H1 (cell line): ENCODE measurements around the gene ONECUT3. TPM values are rescaled to one million over a fixed set of nuclear protein-coding genes. Genes with fewer than 3 reads are reported as not detected.

ENCODE experiments used
- CTCF ChIA-PET: fragments of 300-600 bp; sonication (Branson Sonifier 250); formaldehyde crosslinking; loops from one replicate; lab custom pipeline; 2021; ENCODE audit not compliant: partially characterized antibody; lab: Charles Lee
- POLR2A ChIA-PET: fragments of 300-600 bp; sonication (Branson Sonifier 250); formaldehyde crosslinking; loops from one replicate; lab custom pipeline; 2021; ENCODE audit warnings: inconsistent platforms; ENCODE audit not compliant: partially characterized antibody; lab: Charles Lee
- DNase-seq, 2 experiments: peaks; one replicate each; pipeline versions ENCODE4 v3.0.0 to v3.0.0-alpha.2; 2010 to 2022; ENCODE audit warnings: low spot score in 2 of 2, low read depth in 1 of 2, mixed read lengths in 1 of 2
- FAIRE-seq: peaks from 2 replicates; lab custom pipeline; 2011; peaks lifted over from hg19 to GRCh38; lab: Jason Lieb, UNC
- H2AFZ ChIP-seq: 2 replicates; pipeline ENCODE4 v1.8.1; 2012; ENCODE audit warnings: low read length, inconsistent platforms
- H2AK5ac ChIP-seq: 2 replicates; pipeline ENCODE4 v1.6.1; 2013; ENCODE audit warnings: low read depth, low read length
- H2BK120ac ChIP-seq: replicated peaks from 2 replicates; pipeline ENCODE3; 2013; ENCODE audit warnings: low read depth, low read length, inconsistent platforms
- H2BK12ac ChIP-seq: 2 replicates; pipeline ENCODE4 v1.6.1; 2013; ENCODE audit warnings: low read depth, low read length
- H2BK15ac ChIP-seq: 2 replicates; pipeline ENCODE4 v1.6.1; 2013; ENCODE audit warnings: low read length
- H2BK20ac ChIP-seq: 2 replicates; pipeline ENCODE4 v1.6.1; 2013; ENCODE audit warnings: low read length
- H2BK5ac ChIP-seq: 2 replicates; pipeline ENCODE4 v1.6.1; 2013; ENCODE audit warnings: low read depth, low read length
- H3K14ac ChIP-seq: 2 replicates; pipeline ENCODE4 v1.6.1; 2013; ENCODE audit warnings: inconsistent platforms; ENCODE audit not compliant: insufficient read length
- H3K18ac ChIP-seq: 2 replicates; pipeline ENCODE4 v1.6.1; 2013; ENCODE audit warnings: low read length; ENCODE audit errors: extremely low read depth
- H3K23ac ChIP-seq: 2 replicates; pipeline ENCODE4 v1.6.1; 2013; ENCODE audit warnings: inconsistent platforms; ENCODE audit not compliant: insufficient read length
- H3K23me2 ChIP-seq: 2 replicates; pipeline ENCODE4 v1.6.1; 2013; ENCODE audit warnings: low read depth, low read length
- H3K27ac ChIP-seq: 2 replicates; pipeline ENCODE4 v1.6.1; 2011; ENCODE audit warnings: low read depth, low read length, inconsistent platforms
- H3K27me3 ChIP-seq, 4 experiments: replicated peaks in 1 of 4; 1 replicate in 1 of 4; 2 replicates in 3 of 4; pipeline versions ENCODE4 v1.6.1 to v1.8.1; 2011 to 2013; ENCODE audit warnings: low read length in 3 of 4, mild to moderate bottlenecking in 3 of 4, inconsistent platforms in 2 of 4, mixed read lengths in 2 of 4, moderate library complexity in 1 of 4; ENCODE audit not compliant: control insufficient read depth in 3 of 4, insufficient read depth in 3 of 4; ENCODE audit errors: extremely low read depth in 1 of 4
- H3K36me3 ChIP-seq, 4 experiments: 2 replicates each; pipeline versions ENCODE4 v1.6.1 to v1.8.1; 2011 to 2013; ENCODE audit warnings: mild to moderate bottlenecking in 4 of 4, low read length in 3 of 4, moderate library complexity in 2 of 4, control low read depth in 1 of 4, inconsistent platforms in 1 of 4; ENCODE audit not compliant: insufficient read depth in 4 of 4, control insufficient read depth in 2 of 4
- H3K4ac ChIP-seq: replicated peaks from 2 replicates; pipeline ENCODE3; 2013; ENCODE audit warnings: low read length, low read depth, mixed read lengths, inconsistent platforms; ENCODE audit not compliant: insufficient read length
- H3K4me1 ChIP-seq, 4 experiments: replicated peaks in 1 of 4; 1 replicate in 1 of 4; 2 replicates in 3 of 4; pipeline versions ENCODE4 v1.6.1 to v1.8.1; 2011 to 2013; ENCODE audit warnings: low read length in 3 of 4, inconsistent platforms in 2 of 4, mixed read lengths in 1 of 4; ENCODE audit not compliant: insufficient read depth in 4 of 4, control insufficient read depth in 3 of 4
- H3K4me2 ChIP-seq, 2 experiments: 2 replicates each; pipeline versions ENCODE4 v1.6.1 to v1.8.1; 2011 to 2013; ENCODE audit warnings: low read depth in 2 of 2, low read length in 2 of 2, control low read depth in 1 of 2, inconsistent platforms in 1 of 2, mild to moderate bottlenecking in 1 of 2; ENCODE audit not compliant: insufficient read depth in 1 of 2
- H3K4me3 ChIP-seq, 4 experiments: fragments of 200-600, 300-600 bp in 1 of 4; sonication (generic), shearing (Covaris generic), sonication (Bioruptor Twin) in 1 of 4; 2 replicates each; pipeline versions ENCODE4 v1.5.1 to v1.8.1; 2011 to 2016; ENCODE audit warnings: low read length in 4 of 4, low read depth in 3 of 4, control low read depth in 2 of 4, inconsistent platforms in 2 of 4, mild to moderate bottlenecking in 2 of 4, mixed read lengths in 1 of 4, moderate library complexity in 1 of 4; ENCODE audit not compliant: insufficient read depth in 2 of 4; ENCODE audit errors: extremely low read depth in 1 of 4
- H3K56ac ChIP-seq: replicated peaks from 2 replicates; pipeline ENCODE3; 2013; ENCODE audit warnings: low read depth, mild to moderate bottlenecking, mixed read lengths, low read length, inconsistent platforms; ENCODE audit not compliant: insufficient read length
- H3K79me1 ChIP-seq: 2 replicates; pipeline ENCODE4 v1.6.1; 2013; ENCODE audit warnings: low read depth, low read length, control low read depth
- H3K79me2 ChIP-seq, 2 experiments: 2 replicates each; pipeline versions ENCODE4 v1.6.1 to v1.8.1; 2012 to 2013; ENCODE audit warnings: low read length in 2 of 2, mild to moderate bottlenecking in 2 of 2, inconsistent platforms in 1 of 2; ENCODE audit not compliant: insufficient read depth in 2 of 2, control insufficient read depth in 1 of 2
- H3K9ac ChIP-seq, 4 experiments: replicated peaks in 1 of 4; 1 replicate in 1 of 4; 2 replicates in 3 of 4; pipeline versions ENCODE4 v1.6.1 to v1.8.1; 2011 to 2013; ENCODE audit warnings: low read depth in 3 of 4, low read length in 3 of 4, control low read depth in 2 of 4, mild to moderate bottlenecking in 2 of 4, moderate library complexity in 2 of 4, inconsistent platforms in 1 of 4; ENCODE audit errors: extremely low read depth in 1 of 4
- H3K9me3 ChIP-seq, 2 experiments: 2 replicates each; pipeline versions ENCODE4 v1.6.1 to v1.8.1; 2012 to 2013; ENCODE audit warnings: mild to moderate bottlenecking in 2 of 2, moderate library complexity in 2 of 2, control low read depth in 1 of 2, inconsistent platforms in 1 of 2, low read depth in 1 of 2, low read length in 1 of 2, mixed read lengths in 1 of 2; ENCODE audit not compliant: insufficient read depth in 2 of 2
- H4K20me1 ChIP-seq, 2 experiments: replicated peaks in 1 of 2; 2 replicates each; pipeline versions ENCODE3 to v1.8.1; 2011 to 2013; ENCODE audit warnings: inconsistent platforms in 2 of 2, low read length in 2 of 2, mild to moderate bottlenecking in 1 of 2; ENCODE audit not compliant: insufficient read depth in 2 of 2, control insufficient read depth in 1 of 2
- H4K5ac ChIP-seq: 2 replicates; pipeline ENCODE4 v1.6.1; 2013; ENCODE audit warnings: low read length, low read depth, mixed read lengths, inconsistent platforms; ENCODE audit not compliant: insufficient read length
- H4K8ac ChIP-seq: 2 replicates; pipeline ENCODE4 v1.8.0; 2013; ENCODE audit warnings: mild to moderate bottlenecking, moderate library complexity, low read length, inconsistent platforms; ENCODE audit not compliant: insufficient read depth; ENCODE audit errors: extremely low read depth
- H4K91ac ChIP-seq: replicated peaks from 2 replicates; pipeline ENCODE3; 2013; ENCODE audit warnings: low read length, mixed read lengths, inconsistent platforms; ENCODE audit not compliant: insufficient read length
- WGBS, 2 experiments: shearing (Covaris generic) in 1 of 2; methylation state at CpG; one replicate each; pipeline versions ENCODE4 v1.1.6 to v1.1.7; 2013 to 2015; ENCODE audit warnings: low lambda C conversion rate in 2 of 2, mixed read lengths in 2 of 2, inconsistent platforms in 1 of 2, low coverage in 1 of 2, missing lambda C conversion rate in 1 of 2; ENCODE audit not compliant: insufficient replicate concordance in 2 of 2, insufficient coverage in 1 of 2, insufficient read length in 1 of 2; ENCODE audit errors: extremely low coverage in 1 of 2, missing lambda C conversion rate in 1 of 2; 5-methylcytosine and 5-hydroxymethylcytosine counted together
- polyA plus RNA-seq, 7 experiments: library from polyadenylated mRNA; depleted of rRNA in 3 of 7; stranded (reverse) in 5 of 7; unstranded in 2 of 7; fragments of >200 nt in 5 of 7; fragments of 200-250 nt in 2 of 7; gene quantifications; 1 replicate in 5 of 7; 2 replicates in 1 of 7; 4 replicates in 1 of 7; pipeline versions ENCODE4 v1.2.1 to v1.2.3, GENCODE V29; 2011 to 2013; ENCODE audit warnings: missing spikeins in 2 of 7, mixed read lengths in 2 of 7
- total RNA-seq: library from RNA; stranded (reverse); fragmentation: NEBNext Ultra II Directional; extraction: Animal tissue kit (Norgen Biotek cat#: 25700); gene quantifications from 2 replicates; pipeline ENCODE4 v1.2.1, GENCODE V29; 2021

Gene ONECUT3
- total and polyA plus RNA-seq, 2 of the 8 experiments (the other 6 are each of a cell fraction or from before 2014, with no cell fraction given) = not detected

DNA sequence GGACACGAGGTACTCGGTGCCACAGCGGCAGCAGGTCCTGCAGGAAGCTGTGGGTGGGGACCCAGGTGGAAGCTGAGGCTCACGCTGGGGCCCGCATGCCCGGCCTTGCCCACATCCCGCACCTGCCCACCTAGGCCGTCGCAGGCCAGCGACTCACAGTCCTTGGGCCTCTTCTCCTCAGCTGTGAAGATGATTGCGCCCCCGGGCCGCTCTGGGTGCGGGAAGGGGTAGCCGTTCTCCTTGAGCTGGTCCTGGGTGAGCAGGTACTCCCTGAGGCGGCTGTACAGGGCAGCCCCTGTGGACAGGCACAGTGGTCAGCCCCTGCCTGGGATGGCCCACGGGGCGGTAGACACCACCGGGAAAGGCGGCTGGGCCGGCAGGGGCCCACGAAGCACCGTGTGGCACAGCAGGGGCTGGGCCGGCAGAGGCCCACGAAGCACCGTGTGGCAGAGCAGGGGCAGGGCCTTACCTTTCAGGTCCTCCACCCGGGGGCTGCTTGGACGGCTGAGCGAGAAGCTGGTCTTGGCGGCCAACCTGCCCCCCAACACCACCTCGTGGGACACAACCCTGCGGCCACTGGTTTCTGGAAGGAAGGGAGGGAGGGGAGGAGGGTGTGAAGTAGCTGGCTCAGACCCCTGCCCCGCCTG lies 65.4 kb downstream of the ONECUT3 start:
- Histone ChIP-seq H2BK20ac (no peak overlapping the region), H3K9me3 (no peaks in the 10 kb centered on the region), H3K4me3 (no peak overlapping the region), H2BK12ac (no peak overlapping the region), H2BK120ac (no peak overlapping the region), H2AK5ac (no peak overlapping the region), H3K4me1 (no peaks in the 10 kb centered on the region), H3K27ac (no peak overlapping the region), H3K23ac (no peak overlapping the region), H4K5ac (no peak overlapping the region), H3K4ac (no peak overlapping the region), H4K91ac (no peak overlapping the region), H2BK15ac (no peak overlapping the region), H3K36me3 (peaks cover 8 to 51% (median 15%) of the 10 kb centered on the region in 4 experiments; a peak in 7 of 8 replicates), H3K14ac (no peak overlapping the region), H4K20me1 (peaks cover 2 to 10% of the 10 kb centered on the region in 2 experiments), H2AFZ (no peak overlapping the region), H3K79me2 (no peaks in the 10 kb centered on the region), H3K56ac (no peak overlapping the region), H3K27me3 (no peaks in the 10 kb centered on the region), H3K4me2 (no peak overlapping the region), H4K8ac (no peak overlapping the region), H3K23me2 (no peaks in the 10 kb centered on the region; the same call in 1 of the 2 replicates), H2BK5ac (no peak overlapping the region), H3K79me1 (no peaks in the 10 kb centered on the region), H3K18ac (no peak overlapping the region), H3K9ac (no peak overlapping the region)
- ChIA-PET CTCF (interaction anchor here (0.6 to 16.5 kb wide), 6 partner anchors 8 to 148 kb away, joined by 3 to 228 read pairs (median 5); no protein-coding TSS in a partner anchor), POLR2A (interaction anchor here (0.6 kb wide), 2 partner anchors 11 to 52 kb away, joined by 3 read pairs; no protein-coding TSS in a partner anchor)
- FAIRE-seq (no peak), DNase-seq (no peak)
- WGBS, 2 experiments = 95% methylated on average over 20 of the region's 33 CpGs; no CpG with 5 or more reads in 1 of the 2 experiments
